PC-9 (cell line): ENCODE results near the gene ITGA8. TPM values are rescaled to one million over a fixed set of nuclear protein-coding genes. Genes with fewer than 3 reads are reported as not detected.
"Not testable (repeated sequence)": the region's sequence is repeated elsewhere in the genome, so short reads cannot be mapped to it uniquely, and the experiment has no call there.

ENCODE experiments used
- BruUV-seq: library from RNA; stranded (reverse); fragments of 400-500 nt; replicated peaks from 2 replicates; lab custom pipeline; 2021; lab: Mats Ljungman, UMichigan
- CTCF ChIA-PET: fragments of 300-600 bp; sonication (Branson Sonifier 250); formaldehyde crosslinking; loops from one replicate; lab custom pipeline; 2022; ENCODE audit warnings: antibody characterized with exemption; lab: Charles Lee
- POLR2A ChIA-PET: fragments of 300-600 bp; sonication (Branson Sonifier 250); formaldehyde crosslinking; loops from one replicate; lab custom pipeline; 2022; ENCODE audit warnings: antibody characterized with exemption; ENCODE audit not compliant: unreplicated experiment; lab: Charles Lee
- DNase-seq, 2 experiments: peaks; one replicate each; pipeline versions ENCODE4 v3.0.0 to v3.0.0-alpha.2; 2015 to 2022; ENCODE audit warnings: mixed read lengths in 1 of 2
- H2AFZ ChIP-seq: fragments of 200-600 bp; sonication (generic); 2 replicates; pipeline ENCODE4 v1.8.1; 2017; ENCODE audit warnings: antibody characterized with exemption
- H3F3A ChIP-seq: fragments of 200-600 bp; sonication (generic); 2 replicates; pipeline ENCODE4 v1.8.1; 2017; ENCODE audit warnings: antibody characterized with exemption, mild to moderate bottlenecking, low read depth; ENCODE audit not compliant: insufficient read depth
- H3K27ac ChIP-seq: fragments of 200-600 bp; sonication (generic); 2 replicates; pipeline ENCODE4 v1.6.1; 2016; ENCODE audit warnings: mixed run types
- H3K27me3 ChIP-seq: fragments of 200-600 bp; sonication (generic); 2 replicates; pipeline ENCODE4 v1.6.1; 2016; ENCODE audit warnings: low read depth, mixed run types; ENCODE audit not compliant: insufficient read depth
- H3K36me3 ChIP-seq: fragments of 200-600 bp; sonication (generic); 2 replicates; pipeline ENCODE4 v1.6.1; 2016; ENCODE audit warnings: low read depth, mixed run types
- H3K4me1 ChIP-seq: fragments of 200-600 bp; sonication (generic); replicated peaks from 2 replicates; pipeline ENCODE4 v1.6.1; 2016; ENCODE audit warnings: mixed run types; ENCODE audit not compliant: insufficient read depth
- H3K4me2 ChIP-seq: fragments of 200-600 bp; sonication (generic); 2 replicates; pipeline ENCODE4 v1.6.1; 2017; ENCODE audit warnings: mixed run types
- H3K4me3 ChIP-seq: fragments of 200-600 bp; sonication (generic); 2 replicates; pipeline ENCODE4 v1.6.1; 2016; ENCODE audit warnings: mixed run types
- H3K79me2 ChIP-seq: fragments of 200-600 bp; sonication (generic); 2 replicates; pipeline ENCODE4 v1.6.1; 2017; ENCODE audit warnings: low read depth, mixed run types
- H3K9me2 ChIP-seq: fragments of 200-600 bp; sonication (generic); 2 replicates; pipeline ENCODE4 v1.8.1; 2017; ENCODE audit warnings: mild to moderate bottlenecking; ENCODE audit not compliant: insufficient read depth
- H3K9me3 ChIP-seq: fragments of 200-600 bp; sonication (generic); 2 replicates; pipeline ENCODE4 v1.8.1; 2016; ENCODE audit warnings: low read depth; ENCODE audit not compliant: insufficient read depth
- H4K20me1 ChIP-seq: fragments of 200-600 bp; sonication (generic); 2 replicates; pipeline ENCODE4 v1.8.1; 2017; ENCODE audit not compliant: insufficient read depth
- CTCF ChIP-seq: fragments of 200-600 bp; sonication (generic); conservative IDR thresholded peaks from 2 replicates; pipeline ENCODE4 v1.6.1; 2017; ENCODE audit warnings: mixed run types, antibody characterized with exemption, mild to moderate bottlenecking, moderate library complexity
- EZH2 ChIP-seq: fragments of 200-600 bp; sonication (generic); IDR thresholded peaks from 2 replicates; pipeline ENCODE4 v1.8.0; 2017; ENCODE audit warnings: antibody characterized with exemption, low read depth
- intact Hi-C: fragments of 100-400 bp; cut with micrococcal nuclease; formaldehyde crosslinking; loops from one replicate; pipeline ENCODE4 v1.10.0; 2022; ENCODE audit not compliant: unreplicated experiment
- total RNA-seq: library from RNA; stranded (reverse); gene quantifications from 2 replicates; pipeline ENCODE4 v1.2.3, GENCODE V29; 2021

The ITGA8 gene
- total RNA-seq, 1 experiment from 2014 or later: not detected

DNA sequence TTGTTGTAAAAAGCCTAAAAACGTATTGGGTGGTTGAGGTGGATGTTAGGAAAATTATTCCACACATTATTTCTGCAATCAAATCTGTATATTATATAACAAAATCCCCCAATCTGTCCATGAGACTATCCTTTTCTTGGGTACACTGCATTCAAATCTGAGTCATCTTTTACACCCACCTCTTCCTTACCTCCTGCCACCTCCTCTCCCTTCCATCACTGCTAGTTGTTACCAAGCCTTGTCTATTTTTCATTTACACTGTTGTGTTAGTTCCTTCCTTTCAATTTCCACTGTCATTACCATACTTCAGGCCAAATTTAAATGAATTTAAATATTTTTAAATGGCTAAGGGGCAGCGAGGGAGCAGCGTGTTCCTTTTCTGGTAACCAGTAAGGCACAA, 83.3 kb downstream of the ITGA8 start:
- Histone ChIP-seq H3K9me2 (no peaks in the 10 kb centered on the region), H3K27me3 (peaks cover 34% of the 10 kb centered on the region), H3K4me3 (no peak overlapping the region), H3K27ac (no peak overlapping the region), H3K9me3 (no peaks in the 10 kb centered on the region), H3K36me3 (no peaks in the 10 kb centered on the region), H4K20me1 (no peaks in the 10 kb centered on the region), H3K79me2 (no peaks in the 10 kb centered on the region), H3K4me1 (no peaks in the 10 kb centered on the region), H2AFZ (no peak overlapping the region), H3K4me2 (no peak overlapping the region), H3F3A (no peaks in the 10 kb centered on the region)
- intact Hi-C loops: no loop called here
- TF ChIP-seq CTCF: no peak
- no peak for TF ChIP-seq EZH2
- POLR2A ChIA-PET: no interaction called here
- BruUV-seq: no TSS peak
- CTCF ChIA-PET: no interaction called here
- no peak for DNase-seq

DNA sequence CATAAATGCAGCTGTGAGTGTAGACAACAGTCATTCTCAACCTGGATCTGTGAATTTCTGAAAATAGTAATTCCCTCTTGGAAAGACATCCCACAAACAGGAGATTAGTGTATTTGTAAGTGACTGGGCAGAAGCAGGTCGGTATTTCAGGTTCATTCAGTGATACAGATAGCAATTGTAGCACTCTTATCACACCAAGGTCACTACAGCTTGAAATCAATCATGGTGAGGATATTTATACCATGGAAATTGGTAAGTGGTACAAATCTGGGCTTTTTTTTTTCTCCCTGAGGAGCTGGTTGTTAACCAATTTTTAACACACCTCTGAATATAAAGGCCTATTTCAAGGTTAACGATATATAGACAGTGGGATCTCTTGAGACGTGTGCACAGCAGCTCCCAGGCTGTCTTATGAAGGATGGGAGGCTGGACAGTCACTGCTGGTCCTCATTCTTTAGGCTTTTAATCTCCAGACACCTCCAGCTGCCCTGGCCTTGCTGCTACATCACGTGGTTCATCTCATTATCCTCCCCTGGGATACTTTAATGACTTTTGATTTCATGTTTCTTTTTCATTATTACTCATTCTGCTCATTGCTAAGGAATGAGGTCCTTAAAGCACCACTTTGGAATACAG, 87.1 kb downstream of the ITGA8 start:
- Histone ChIP-seq H3K9me3 (no peaks in the 10 kb centered on the region), H3K4me3 (no peak overlapping the region), H3F3A (no peaks in the 10 kb centered on the region), H3K27me3 (peaks cover 2% of the 10 kb centered on the region; the same call in 1 of the 2 replicates), H3K4me1 (no peaks in the 10 kb centered on the region), H3K4me2 (no peak overlapping the region), H3K9me2 (no peaks in the 10 kb centered on the region), H3K79me2 (no peaks in the 10 kb centered on the region), H2AFZ (no peak overlapping the region), H3K27ac (no peak overlapping the region), H3K36me3 (no peaks in the 10 kb centered on the region), H4K20me1 (no peaks in the 10 kb centered on the region)
- TF ChIP-seq EZH2: no peak
- no peak for TF ChIP-seq CTCF
- ChIA-PET POLR2A (no interaction called here), CTCF (interaction anchor here (0.6 kb wide), 1 partner anchor 18 kb away, joined by 3 read pairs; no protein-coding TSS in a partner anchor)
- BruUV-seq: no TSS peak
- intact Hi-C loops: no loop called here
- DNase-seq: no peak

DNA sequence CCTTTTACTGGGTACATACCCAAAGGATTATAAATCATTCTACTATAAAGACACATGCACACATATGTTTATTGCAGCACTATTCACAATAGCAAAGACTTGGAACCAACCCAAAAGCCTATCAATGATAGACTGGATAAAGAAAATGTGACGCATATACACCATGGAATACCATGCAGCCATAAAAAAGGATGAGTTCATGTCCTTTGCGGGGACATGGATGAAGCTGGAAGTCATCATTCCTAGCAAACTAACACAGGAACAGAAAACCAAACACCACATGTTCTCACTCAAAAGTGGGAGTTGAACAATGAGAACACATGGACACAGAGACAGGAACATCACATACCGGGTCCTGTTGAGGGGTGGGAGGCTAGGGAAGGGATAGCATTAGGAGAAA, 88.5 kb downstream of the ITGA8 start:
- BruUV-seq, POLR2A ChIA-PET, intact Hi-C loops, H3K79me2 ChIP-seq, H4K20me1 ChIP-seq, DNase-seq, H3K4me3 ChIP-seq, H3K27ac ChIP-seq, H3K36me3 ChIP-seq, H3K9me3 ChIP-seq, H2AFZ ChIP-seq, H3K27me3 ChIP-seq, H3K4me2 ChIP-seq, H3K9me2 ChIP-seq, H3K4me1 ChIP-seq, H3F3A ChIP-seq, CTCF ChIA-PET: not testable (repeated sequence)

GRCh38 chr10:15630353-15630752, 89.4 kb downstream of the ITGA8 start:
- H3K27ac ChIP-seq: no peak overlapping the region
- no peaks in the 10 kb centered on the region for H3K4me1 ChIP-seq
- H3K4me3 ChIP-seq: no peak overlapping the region

More at GRCh38 chr10:15630353-15630752, 89.4 kb downstream of the ITGA8 start:
- TF ChIP-seq EZH2: no peak
- TF ChIP-seq CTCF: no peak
- Histone ChIP-seq H3K79me2 (no peaks in the 10 kb centered on the region), H3K9me3 (no peaks in the 10 kb centered on the region), H3F3A (no peaks in the 10 kb centered on the region), H3K9me2 (no peaks in the 10 kb centered on the region), H3K4me2 (no peak overlapping the region), H3K27me3 (0 out of 2 replicates have a peak, but pooled peaks cover 4% of the 10 kb centered on the region), H4K20me1 (no peaks in the 10 kb centered on the region), H2AFZ (no peak overlapping the region), H3K36me3 (no peaks in the 10 kb centered on the region)
- ChIA-PET CTCF (no interaction called here), POLR2A (no interaction called here)
- intact Hi-C loops: no loop called here
- no TSS peak for BruUV-seq
- DNase-seq: no peak
